IMR-90 (cell line): ENCODE measurements around the gene LRP1B.

ENCODE experiments used
- CEBPB ChIP-seq: IDR thresholded peaks from 2 replicates; pipeline ENCODE4 v1.6.1; 2012; ENCODE audit warnings: low read depth, low read length, improper control_type of control experiment
- MAZ ChIP-seq: IDR thresholded peaks from 2 replicates; pipeline ENCODE4 v1.6.1; 2012; ENCODE audit warnings: low read depth, mild to moderate bottlenecking, low read length, improper control_type of control experiment, moderate library complexity, borderline replicate concordance
- MXI1 ChIP-seq: IDR thresholded peaks from 2 replicates; pipeline ENCODE4 v1.6.1; 2012; ENCODE audit warnings: low read depth, mild to moderate bottlenecking, low read length, moderate library complexity, borderline replicate concordance
- POLR2A ChIP-seq: IDR thresholded peaks from 2 replicates; pipeline ENCODE4 v1.6.1; 2012; ENCODE audit warnings: mild to moderate bottlenecking, low read depth, low read length
- RAD21 ChIP-seq: IDR thresholded peaks from 2 replicates; pipeline ENCODE4 v1.6.1; 2012; ENCODE audit warnings: low read length, improper control_type of control experiment
- TF ChIP-seq, protein P1 (sequence below): conservative IDR thresholded peaks from 2 replicates; pipeline ENCODE4 v1.5.1; 2012; ENCODE audit warnings: mild to moderate bottlenecking, low read depth, low read length, improper control_type of control experiment

DNA sequence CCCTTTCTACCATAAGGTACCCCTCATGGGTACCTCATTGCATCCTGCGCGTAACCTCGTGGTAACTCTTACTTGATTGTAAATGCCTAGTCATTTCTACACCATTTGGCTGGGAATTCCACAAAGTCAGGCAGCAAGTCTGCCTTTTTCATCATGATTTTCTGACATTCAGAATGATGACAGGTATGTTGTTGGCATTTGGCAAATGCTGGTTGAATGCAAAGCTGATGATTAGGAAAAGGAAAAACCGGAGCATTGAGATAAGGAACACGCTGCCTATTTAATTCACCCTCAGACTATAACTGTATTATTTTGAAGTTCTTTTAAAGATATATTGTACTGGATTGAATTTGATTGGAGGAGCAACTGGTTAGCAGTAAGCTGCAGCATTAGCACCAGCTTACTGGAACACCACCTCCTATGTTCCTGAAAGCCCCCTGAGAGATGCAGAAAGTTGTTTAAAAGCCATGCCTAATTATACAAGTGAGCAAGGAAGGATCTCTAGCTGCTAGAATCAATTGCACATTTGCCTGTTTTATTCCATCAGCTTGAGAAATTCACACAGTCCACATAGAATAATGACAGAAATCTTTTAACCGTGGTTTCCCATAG, 520.1 kb downstream of the LRP1B start:
- TF ChIP-seq POLR2A (no peak), CEBPB (no peak), RAD21 (no peak), MAZ (no peak), MXI1 (no peak)
- TF ChIP-seq, protein P1, sequence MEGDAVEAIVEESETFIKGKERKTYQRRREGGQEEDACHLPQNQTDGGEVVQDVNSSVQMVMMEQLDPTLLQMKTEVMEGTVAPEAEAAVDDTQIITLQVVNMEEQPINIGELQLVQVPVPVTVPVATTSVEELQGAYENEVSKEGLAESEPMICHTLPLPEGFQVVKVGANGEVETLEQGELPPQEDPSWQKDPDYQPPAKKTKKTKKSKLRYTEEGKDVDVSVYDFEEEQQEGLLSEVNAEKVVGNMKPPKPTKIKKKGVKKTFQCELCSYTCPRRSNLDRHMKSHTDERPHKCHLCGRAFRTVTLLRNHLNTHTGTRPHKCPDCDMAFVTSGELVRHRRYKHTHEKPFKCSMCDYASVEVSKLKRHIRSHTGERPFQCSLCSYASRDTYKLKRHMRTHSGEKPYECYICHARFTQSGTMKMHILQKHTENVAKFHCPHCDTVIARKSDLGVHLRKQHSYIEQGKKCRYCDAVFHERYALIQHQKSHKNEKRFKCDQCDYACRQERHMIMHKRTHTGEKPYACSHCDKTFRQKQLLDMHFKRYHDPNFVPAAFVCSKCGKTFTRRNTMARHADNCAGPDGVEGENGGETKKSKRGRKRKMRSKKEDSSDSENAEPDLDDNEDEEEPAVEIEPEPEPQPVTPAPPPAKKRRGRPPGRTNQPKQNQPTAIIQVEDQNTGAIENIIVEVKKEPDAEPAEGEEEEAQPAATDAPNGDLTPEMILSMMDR: no peak
